Neural cell (in vitro differentiated cells): ENCODE measurements around the gene ACYP2.

Experiments used
- EP300 ChIP-seq: fragments of 450-650 bp; conservative IDR thresholded peaks from 2 replicates; pipeline ENCODE4 v1.6.1; 2014; ENCODE audit warnings: antibody characterized with exemption, mild to moderate bottlenecking, moderate library complexity; ENCODE audit not compliant: poor library complexity, severe bottlenecking
- MXI1 ChIP-seq: fragments of 450-650 bp; conservative IDR thresholded peaks from 2 replicates; pipeline ENCODE4 v1.6.1; 2014; ENCODE audit warnings: antibody characterized with exemption, mild to moderate bottlenecking; ENCODE audit not compliant: poor library complexity, severe bottlenecking
- POLR2AphosphoS5 ChIP-seq: IDR thresholded peaks from 2 replicates; pipeline ENCODE4 v1.6.1; 2012
- SMC3 ChIP-seq: fragments of 450-650 bp; conservative IDR thresholded peaks from 2 replicates; pipeline ENCODE4 v1.6.1; 2014; ENCODE audit warnings: antibody characterized with exemption, mild to moderate bottlenecking, moderate library complexity; ENCODE audit not compliant: poor library complexity
- TF ChIP-seq, protein P1 (sequence below): fragments of 450-650 bp; IDR thresholded peaks from 2 replicates; pipeline ENCODE4 v1.5.1; 2014; ENCODE audit warnings: antibody characterized with exemption, mild to moderate bottlenecking, moderate library complexity; ENCODE audit not compliant: poor library complexity, severe bottlenecking

- TF ChIP-seq EP300 (no peak), SMC3 (no peak), POLR2AphosphoS5 (no peak), MXI1 (no peak)
- TF ChIP-seq, protein P1, sequence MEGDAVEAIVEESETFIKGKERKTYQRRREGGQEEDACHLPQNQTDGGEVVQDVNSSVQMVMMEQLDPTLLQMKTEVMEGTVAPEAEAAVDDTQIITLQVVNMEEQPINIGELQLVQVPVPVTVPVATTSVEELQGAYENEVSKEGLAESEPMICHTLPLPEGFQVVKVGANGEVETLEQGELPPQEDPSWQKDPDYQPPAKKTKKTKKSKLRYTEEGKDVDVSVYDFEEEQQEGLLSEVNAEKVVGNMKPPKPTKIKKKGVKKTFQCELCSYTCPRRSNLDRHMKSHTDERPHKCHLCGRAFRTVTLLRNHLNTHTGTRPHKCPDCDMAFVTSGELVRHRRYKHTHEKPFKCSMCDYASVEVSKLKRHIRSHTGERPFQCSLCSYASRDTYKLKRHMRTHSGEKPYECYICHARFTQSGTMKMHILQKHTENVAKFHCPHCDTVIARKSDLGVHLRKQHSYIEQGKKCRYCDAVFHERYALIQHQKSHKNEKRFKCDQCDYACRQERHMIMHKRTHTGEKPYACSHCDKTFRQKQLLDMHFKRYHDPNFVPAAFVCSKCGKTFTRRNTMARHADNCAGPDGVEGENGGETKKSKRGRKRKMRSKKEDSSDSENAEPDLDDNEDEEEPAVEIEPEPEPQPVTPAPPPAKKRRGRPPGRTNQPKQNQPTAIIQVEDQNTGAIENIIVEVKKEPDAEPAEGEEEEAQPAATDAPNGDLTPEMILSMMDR = no peak
Observed at GRCh38 chr2:54109848-54110247, 5.6 kb upstream of the ACYP2 start.
